K562 (cell line): ENCODE results near the gene LENG8. TPM values are rescaled to one million over a fixed set of nuclear protein-coding genes. Genes with fewer than 3 reads are reported as not detected.

Experiments
- ATAC-seq: fragments of 200-7000 bp; cut with Tn5 transposase; 3 replicates; pipeline ENCODE4 v1.9.1; 2020; ENCODE audit warnings: moderate library complexity
- BruUV-seq: library from RNA; stranded (reverse); fragments of 400-500 nt; replicated peaks from 2 replicates; lab custom pipeline; 2021; lab: Mats Ljungman, UMichigan
- CTCF ChIA-PET: fragments of 300-600 bp; formaldehyde crosslinking; extraction: SDS; loops from one replicate; lab custom pipeline; 2021; ENCODE audit warnings: low intra/inter-chr PET ratio; lab: Yijun Ruan, JAX
- POLR2A ChIA-PET: fragments of 300-600, 350-650 bp; sonication (Branson Sonifier 250); formaldehyde crosslinking; extraction: SDS; loops from one replicate; lab custom pipeline; 2021; ENCODE audit warnings: antibody characterized with exemption, inconsistent platforms; lab: Yijun Ruan, JAX
- DNase-seq, 4 experiments: peaks; one replicate each; pipeline versions ENCODE4 v3.0.0 to v3.0.0-alpha.2; 2011 to 2018; ENCODE audit warnings: low spot score in 3 of 4, mixed read lengths in 3 of 4; ENCODE audit errors: extremely low read depth in 1 of 4
- FAIRE-seq: peaks from 2 replicates; lab custom pipeline; 2011; peaks lifted over from hg19 to GRCh38; lab: Jason Lieb, UNC
- H2AFZ ChIP-seq: 2 replicates; pipeline ENCODE4 v1.6.0; 2011; ENCODE audit warnings: low read depth, low read length, control low read depth, inconsistent platforms
- H3K27ac ChIP-seq: fragments of 200-600 bp; 3 replicates; pipeline ENCODE4 v1.8.0; 2011; ENCODE audit warnings: low read depth, mild to moderate bottlenecking, control low read depth, inconsistent platforms, low read length, moderate library complexity, mixed read lengths; ENCODE audit errors: extremely low read depth
- H3K27me3 ChIP-seq, 2 experiments: fragments of 300-600 bp in 1 of 2; 2 replicates in 1 of 2; 3 replicates in 1 of 2; pipeline versions ENCODE4 v1.6.0 to v1.8.0; 2011; ENCODE audit warnings: inconsistent platforms in 2 of 2, low read length in 2 of 2, mild to moderate bottlenecking in 1 of 2, mixed read lengths in 1 of 2, moderate library complexity in 1 of 2; ENCODE audit not compliant: control insufficient read depth in 2 of 2, insufficient read depth in 2 of 2
- H3K36me3 ChIP-seq: fragments of 300-600 bp; 3 replicates; pipeline ENCODE4 v1.8.0; 2011; ENCODE audit warnings: mild to moderate bottlenecking, low read length, inconsistent platforms; ENCODE audit not compliant: control insufficient read depth, insufficient read depth
- H3K4me1 ChIP-seq, 2 experiments: fragments of 200-600 bp in 1 of 2; replicated peaks in 1 of 2; 2 replicates in 1 of 2; 3 replicates in 1 of 2; pipeline versions ENCODE4 v1.5.1 to v1.8.0; 2011; ENCODE audit warnings: inconsistent platforms in 2 of 2, low read length in 2 of 2, mild to moderate bottlenecking in 1 of 2, mixed read lengths in 1 of 2, moderate library complexity in 1 of 2; ENCODE audit not compliant: control insufficient read depth in 2 of 2, insufficient read depth in 2 of 2
- H3K4me2 ChIP-seq: 2 replicates; pipeline ENCODE4 v1.6.1; 2011; ENCODE audit warnings: low read length, control low read depth, inconsistent platforms, mixed read lengths; ENCODE audit not compliant: insufficient read depth
- H3K4me3 ChIP-seq: fragments of 200-600 bp; sonication (generic), shearing (Covaris generic); 2 replicates; pipeline ENCODE4 v1.5.1; 2016; ENCODE audit warnings: control low read depth, inconsistent platforms
- H3K79me2 ChIP-seq: fragments of 200-600 bp; 3 replicates; pipeline ENCODE4 v1.8.0; 2011; ENCODE audit warnings: low read length, inconsistent platforms; ENCODE audit not compliant: control insufficient read depth, insufficient read depth
- H3K9ac ChIP-seq, 2 experiments: 2 replicates each; pipeline versions ENCODE4 v1.6.0 to v1.6.1; 2011; ENCODE audit warnings: low read depth in 2 of 2, low read length in 2 of 2, control low read depth in 1 of 2, inconsistent platforms in 1 of 2, mild to moderate bottlenecking in 1 of 2, mixed read lengths in 1 of 2; ENCODE audit not compliant: insufficient read depth in 1 of 2
- H3K9me1 ChIP-seq: one replicate; pipeline ENCODE4 v1.6.0; 2011; ENCODE audit warnings: inconsistent platforms, mild to moderate bottlenecking, low read length, moderate library complexity; ENCODE audit not compliant: control insufficient read depth, insufficient read depth
- H3K9me3 ChIP-seq: replicated peaks from 2 replicates; pipeline ENCODE4 v1.5.1; 2011; ENCODE audit warnings: low read depth, low read length, inconsistent platforms; ENCODE audit not compliant: control insufficient read depth, insufficient read depth
- H4K20me1 ChIP-seq: replicated peaks from 2 replicates; pipeline ENCODE4 v1.6.1; 2011; ENCODE audit warnings: low read length, inconsistent platforms, mixed read lengths; ENCODE audit not compliant: control insufficient read depth, insufficient read depth
- ASH1L ChIP-seq: fragments of 450-650 bp; IDR thresholded peaks from 2 replicates; pipeline ENCODE4 v1.6.1; 2018; ENCODE audit warnings: borderline replicate concordance, mild to moderate bottlenecking, low read depth; ENCODE audit not compliant: partially characterized antibody
- BRD9 ChIP-seq: fragments of 450-650 bp; IDR thresholded peaks from 2 replicates; pipeline ENCODE4 v1.6.1; 2018; ENCODE audit warnings: low read depth; ENCODE audit not compliant: partially characterized antibody
- NBN ChIP-seq: fragments of 450-650 bp; IDR thresholded peaks from 2 replicates; pipeline ENCODE4 v1.6.1; 2016; ENCODE audit warnings: low read depth, mild to moderate bottlenecking
- NFIX ChIP-seq: fragments of 250-450 bp; sonication (Bioruptor Pico); IDR thresholded peaks from 2 replicates; pipeline ENCODE4 v1.4.0; 2020; ENCODE audit warnings: low read depth, mild to moderate bottlenecking, moderate library complexity
- NR2C2 ChIP-seq, 2 experiments: fragments of 200-800 bp in 1 of 2; sonication (Bioruptor generic) in 1 of 2; sonication (generic) in 1 of 2; formaldehyde crosslinking in 1 of 2; IDR thresholded peaks; 2 replicates each; pipeline versions ENCODE4 v1.6.1 to v1.8.0; 2016 to 2022; ENCODE audit warnings: mild to moderate bottlenecking in 1 of 2, missing compliant biosample characterization in 1 of 2, missing genetic modification characterization in 1 of 2, missing genetic modification reagents in 1 of 2
- NR2F6 ChIP-seq: fragments of 450-650 bp; formaldehyde crosslinking; IDR thresholded peaks from 2 replicates; pipeline ENCODE4 v1.4.0; 2020; ENCODE audit warnings: mild to moderate bottlenecking
- PPARD ChIP-seq: fragments of 250-450 bp; sonication (Bioruptor Pico); IDR thresholded peaks from 2 replicates; pipeline ENCODE4 v1.8.0; 2022; ENCODE audit warnings: inconsistent platforms, mild to moderate bottlenecking, moderate library complexity
- RBM25 ChIP-seq: fragments of 200-400 bp; formaldehyde crosslinking; IDR thresholded peaks from 2 replicates; pipeline ENCODE4 v1.6.1; 2018; ENCODE audit warnings: low read length, low read depth, moderate library complexity; ENCODE audit not compliant: severe bottlenecking
- REST ChIP-seq, 2 experiments: fragments of 450-650 bp; formaldehyde crosslinking in 1 of 2; IDR thresholded peaks; 2 replicates each; pipeline versions ENCODE4 v1.4.0 to v1.6.1; 2014 to 2020; ENCODE audit warnings: mild to moderate bottlenecking in 2 of 2, borderline replicate concordance in 1 of 2, low read depth in 1 of 2
- TFE3 ChIP-seq: fragments of 450-650 bp; formaldehyde crosslinking; IDR thresholded peaks from 2 replicates; pipeline ENCODE4 v1.4.0; 2020; ENCODE audit warnings: mild to moderate bottlenecking, mixed read lengths
- ZNF143 ChIP-seq: sonication (generic); formaldehyde crosslinking; IDR thresholded peaks from 2 replicates; pipeline ENCODE4 v1.9.0; 2022; ENCODE audit warnings: mild to moderate bottlenecking, missing genetic modification reagents
- ZNF184 ChIP-seq: sonication (generic); formaldehyde crosslinking; IDR thresholded peaks from 2 replicates; pipeline ENCODE4 v1.5.0; 2020; ENCODE audit warnings: missing genetic modification reagents
- ZNF717 ChIP-seq: fragments of 250-450 bp; sonication (Bioruptor Pico); IDR thresholded peaks from 2 replicates; pipeline ENCODE4 v1.5.0; 2021
- WGBS: fragments of 100-300 bp; shearing (Covaris generic); methylation state at CpG from one replicate; pipeline ENCODE4 v1.1.6; 2016; ENCODE audit warnings: low coverage, mixed read lengths; ENCODE audit not compliant: insufficient coverage; ENCODE audit errors: missing lambda C conversion rate; 5-methylcytosine and 5-hydroxymethylcytosine counted together
- in situ Hi-C: fragments of 300-500 bp; cut with MboI; formaldehyde crosslinking; loops from 4 replicates; pipeline ENCODE4 v1.15.0; 2018; ENCODE audit warnings: inconsistent platforms, mixed read lengths
- intact Hi-C: fragments of 100-400 bp; cut with micrococcal nuclease; formaldehyde crosslinking; loops from 2 replicates; pipeline ENCODE4 v1.14.2; 2022
- polyA plus RNA-seq, 8 experiments: library from polyadenylated mRNA; depleted of rRNA in 4 of 8; stranded (reverse) in 5 of 8; unstranded in 3 of 8; fragments of >200 nt; fragmentation: Nextera tagmentation in 2 of 8; fragmentation: Illumina TruSeq in 1 of 8; extraction: Ambion mirVana in 2 of 8; extraction: Trizol in 1 of 8; gene quantifications; 2 replicates each; pipeline versions ENCODE4 v1.2.1 to v1.2.3, GENCODE V29; 2011 to 2014; ENCODE audit warnings: inconsistent platforms in 1 of 8, missing spikeins in 1 of 8
- total RNA-seq, 7 experiments: library from RNA; depleted of rRNA in 6 of 7; stranded (reverse); fragments of >200 nt in 6 of 7; fragmentation: Illumina TruSeq in 2 of 7; extraction: Trizol in 2 of 7; gene quantifications; 2 replicates each; pipeline versions ENCODE4 v1.2.1 to v1.2.3, GENCODE V29; 2011 to 2021; ENCODE audit warnings: low replicate concordance in 1 of 7

LENG8 gene
- total and polyA plus RNA-seq, 9 of the 15 experiments (the other 6 are each of a cell fraction or from before 2014, with no cell fraction given), result 0.74 to 146 (median 28.1) TPM

GRCh38 chr19:54469496-54469934, 20.5 kb downstream of the LENG8 start:
- H3K4me3 ChIP-seq, result no peak overlapping the region
- H2AFZ ChIP-seq, result no peak overlapping the region
- no peaks in the 10 kb centered on the region for H3K9me3 ChIP-seq
- under 1% methylated on average over 8 of the region's 8 CpGs for WGBS
- H3K79me2 ChIP-seq, result no peaks in the 10 kb centered on the region
- in situ Hi-C loops (no loop called here), intact Hi-C loops (no loop called here)
- peaks cover 6 to 30% of the 10 kb centered on the region in 2 experiments for H3K27me3 ChIP-seq
- POLR2A ChIA-PET, result no interaction called here
- peak overlapping the region in 1 of 2 experiments; percentile 55; a peak in 1 of 4 replicates for H3K9ac ChIP-seq
- CTCF ChIA-PET, result no interaction called here
- DNase-seq, result peak in 2 of 4 experiments; percentile 20 to 30
- H3K27ac ChIP-seq, result no peak overlapping the region
- peak; percentile 58 for FAIRE-seq
- peak; percentile 30; the same call in 1 of the 3 replicates for ATAC-seq
- no peaks in the 10 kb centered on the region for H3K9me1 ChIP-seq
- BruUV-seq, result no TSS peak
- H3K4me2 ChIP-seq, result no peak overlapping the region; the same call in 1 of the 2 replicates
- H3K4me1 ChIP-seq, result peaks cover 0 to 33% of the 10 kb centered on the region in 2 experiments; a peak in 2 of 5 replicates
- H4K20me1 ChIP-seq, result 0 out of 2 replicates have a peak, but pooled peaks cover 3% of the 10 kb centered on the region
- H3K36me3 ChIP-seq, result no peaks in the 10 kb centered on the region
- no peak for TF ChIP-seq ZNF184 (CRISPR knock-in tag)
- TF ChIP-seq ZNF143 (CRISPR knock-in tag), result peak; percentile 61
- TF ChIP-seq NR2F6, result no peak
- TF ChIP-seq BRD9, result no peak
- no peak for TF ChIP-seq ASH1L
- no peak for TF ChIP-seq PPARD (CRISPR knock-in tag)
- peak; percentile 11 for TF ChIP-seq RBM25
- TF ChIP-seq ZNF717 (CRISPR knock-in tag), result no peak
- no peak for TF ChIP-seq NR2C2 (CRISPR knock-in tag; IDR thresholded peaks at IDR 0.05)
- TF ChIP-seq NR2C2 (tag; IDR thresholded peaks at IDR 0.05), result no peak
- TF ChIP-seq NBN, result no peak
- TF ChIP-seq NFIX (CRISPR knock-in tag), result peak; percentile 42
- TF ChIP-seq REST (IDR thresholded peaks at IDR 0.05; ENCODE audit: borderline replicate concordance), result peak; percentile 13; the same call in 1 of the 2 replicates
- TF ChIP-seq REST (CRISPR knock-in tag; IDR thresholded peaks at IDR 0.05; ENCODE audit: low read depth), result no peak
- TF ChIP-seq TFE3, result no peak
